Measurements from ENCODE around the gene RASD2.
A peak's percentile ranks its signal among the peaks of the same experiment; 100 is the strongest.

RASD2 gene

DNA sequence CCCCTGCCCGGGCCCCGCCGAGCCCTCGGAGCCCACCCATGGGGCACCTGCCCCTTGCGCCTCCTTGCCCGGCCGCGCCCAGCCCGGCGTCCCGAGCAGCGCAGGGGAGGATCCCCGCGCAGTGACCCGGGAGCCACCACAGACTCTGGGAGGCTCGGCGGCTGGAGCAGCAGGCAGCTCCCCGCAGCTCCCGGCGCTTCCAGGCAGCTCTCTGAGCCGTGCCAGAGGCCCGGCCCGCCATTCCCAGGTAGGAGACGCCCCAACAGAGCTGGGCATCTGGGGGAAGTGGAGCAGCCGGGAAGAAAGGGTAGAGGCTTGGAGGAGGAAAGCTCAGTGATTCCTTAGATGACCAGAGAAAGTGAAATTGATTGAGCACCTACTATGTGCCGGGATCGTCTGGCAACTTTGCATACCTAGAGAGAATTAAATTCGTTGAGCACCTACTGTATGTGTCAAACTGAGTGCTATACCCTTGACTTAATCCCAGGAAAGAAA lies 670 bp downstream of the RASD2 start:
- DNase-seq (ENCODE audit: low read depth in 3 of 3, low spot score in 1 of 3) = no peak

DNA sequence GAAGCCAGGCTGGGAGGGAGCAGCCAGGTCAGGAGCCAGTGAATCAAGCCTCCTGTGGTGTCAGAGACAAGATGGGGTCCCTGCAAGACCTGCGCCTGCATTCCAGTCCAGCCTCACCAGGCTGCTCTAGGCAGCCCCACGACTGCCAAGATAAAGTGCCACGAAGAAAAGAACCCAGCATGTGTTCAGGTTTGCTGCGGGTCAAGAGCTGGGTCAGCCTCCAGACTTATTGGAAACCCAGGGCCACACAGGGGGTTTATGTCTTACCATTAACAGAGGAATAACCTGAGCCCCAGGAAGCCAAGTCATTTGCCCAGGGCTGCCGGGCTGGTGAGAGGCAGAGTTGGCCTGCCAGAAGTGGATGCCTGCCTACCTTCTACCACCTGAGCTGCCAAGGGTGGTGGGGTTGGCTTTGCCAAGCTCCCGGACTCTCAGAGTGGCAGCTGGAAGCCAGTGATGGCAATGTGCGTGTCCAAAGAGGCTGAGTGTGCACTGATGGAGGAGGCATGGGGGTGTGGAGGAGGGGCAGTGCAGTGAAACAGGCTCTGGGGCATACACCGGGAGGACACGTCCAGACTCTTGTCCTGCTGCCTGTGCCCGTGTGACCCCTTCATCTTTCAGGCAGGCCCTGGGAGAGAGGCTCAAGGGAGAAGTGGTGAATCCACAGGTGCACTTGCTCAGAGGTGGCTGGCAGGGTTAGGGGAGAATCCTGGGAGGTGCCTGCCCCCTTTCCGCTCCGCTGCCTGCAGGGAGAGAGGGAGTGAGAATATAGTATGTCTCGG lies 1.7 kb downstream of the RASD2 start:
- DNase-seq (ENCODE audit: low read depth in 3 of 3, low spot score in 1 of 3) = no peak

DNA sequence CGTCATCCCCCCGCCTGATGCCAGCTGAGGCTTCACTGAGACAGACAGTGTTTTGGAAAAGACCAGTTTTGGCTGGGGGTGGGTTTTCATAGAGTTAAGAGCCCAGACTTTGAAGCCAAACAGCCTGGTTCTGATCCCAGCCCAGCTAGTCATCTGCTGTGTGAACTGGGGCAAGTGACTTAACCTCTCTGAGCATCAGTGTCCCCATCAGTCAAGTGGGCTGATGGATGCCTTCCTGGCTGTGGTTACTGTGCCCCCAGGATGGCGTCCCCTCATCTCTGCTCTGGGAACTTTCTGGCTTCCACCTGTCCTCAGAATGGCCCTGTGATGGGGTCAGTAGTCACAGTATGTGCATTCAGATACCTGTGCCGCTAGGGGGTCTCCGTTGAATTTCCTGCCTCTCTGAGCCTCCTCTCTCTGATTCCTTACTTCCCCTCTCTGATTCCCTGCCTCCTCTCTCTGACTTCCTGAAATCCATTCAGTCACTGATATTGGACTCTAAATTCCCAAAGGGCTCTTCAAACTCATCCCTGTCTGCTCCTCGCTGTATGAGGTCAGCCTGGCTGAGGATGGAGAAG lies 2.4 kb downstream of the RASD2 start:
- no peak for DNase-seq (ENCODE audit: low read depth in 3 of 3, low spot score in 1 of 3)

DNA sequence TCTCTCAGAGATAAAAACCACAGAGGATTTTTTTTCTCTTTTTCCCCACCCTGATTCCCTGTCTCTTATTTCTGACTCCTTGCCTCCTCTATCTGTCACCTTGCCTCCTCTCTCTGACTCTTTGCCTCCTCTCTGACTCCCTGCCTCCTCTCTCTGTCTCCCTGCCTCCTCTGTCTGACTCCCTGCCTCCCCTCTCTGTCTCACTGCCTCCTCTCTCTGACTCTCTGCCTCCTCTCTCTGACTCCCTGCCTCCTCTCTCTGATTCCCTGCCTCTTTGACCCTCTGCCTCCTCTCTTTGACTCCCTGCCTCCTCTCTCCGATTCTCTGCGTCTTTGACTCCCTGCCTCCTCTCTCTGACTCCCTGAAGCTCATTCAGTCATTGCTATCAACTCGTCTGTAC lies 3.1 kb downstream of the RASD2 start:
- no peak for DNase-seq (ENCODE audit: low read depth in 3 of 3, low spot score in 1 of 3)

DNA sequence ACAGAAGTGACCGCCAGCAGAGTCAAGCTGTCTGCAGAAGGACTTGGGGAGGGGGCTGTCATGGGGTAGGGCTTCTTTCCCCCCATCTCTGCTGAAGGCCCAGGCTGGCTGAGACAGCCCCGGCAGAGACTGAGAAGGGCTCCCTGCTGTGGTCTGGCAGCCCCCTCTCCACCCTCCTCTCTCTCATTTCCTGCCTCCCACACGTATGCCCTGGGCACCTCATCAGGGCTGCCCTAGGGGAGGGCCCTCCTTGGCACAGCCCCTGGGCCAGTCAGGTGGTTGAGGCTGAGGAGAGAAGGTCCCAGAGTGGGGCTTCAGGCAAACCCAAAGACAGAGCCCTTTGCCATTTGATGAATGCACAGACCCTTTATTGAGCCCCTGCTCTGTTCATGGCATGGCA lies 3.6 kb downstream of the RASD2 start:
- no peak for DNase-seq (ENCODE audit: low read depth in 3 of 3, low spot score in 1 of 3)

DNA sequence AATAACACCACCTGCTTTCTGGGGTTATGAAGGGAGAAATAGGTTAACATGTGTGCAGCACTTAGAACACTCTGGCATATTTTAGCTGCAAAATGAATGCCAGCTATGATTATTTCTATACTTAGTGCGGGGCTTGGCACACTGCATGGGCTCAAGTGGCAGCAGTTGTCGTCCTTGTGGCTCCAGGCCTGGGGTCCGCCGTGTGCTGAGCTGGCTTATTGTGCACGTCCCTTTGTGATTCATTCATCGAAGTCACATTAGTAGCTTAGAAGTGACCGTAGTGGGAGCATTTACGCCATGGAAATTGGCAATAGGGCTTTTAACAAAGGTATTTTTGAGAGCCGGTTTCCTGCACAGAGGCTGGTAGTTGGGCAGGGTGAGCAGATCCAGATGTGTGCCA lies 4.2 kb downstream of the RASD2 start:
- no peak for DNase-seq (ENCODE audit: low read depth in 3 of 3, low spot score in 1 of 3)

DNA sequence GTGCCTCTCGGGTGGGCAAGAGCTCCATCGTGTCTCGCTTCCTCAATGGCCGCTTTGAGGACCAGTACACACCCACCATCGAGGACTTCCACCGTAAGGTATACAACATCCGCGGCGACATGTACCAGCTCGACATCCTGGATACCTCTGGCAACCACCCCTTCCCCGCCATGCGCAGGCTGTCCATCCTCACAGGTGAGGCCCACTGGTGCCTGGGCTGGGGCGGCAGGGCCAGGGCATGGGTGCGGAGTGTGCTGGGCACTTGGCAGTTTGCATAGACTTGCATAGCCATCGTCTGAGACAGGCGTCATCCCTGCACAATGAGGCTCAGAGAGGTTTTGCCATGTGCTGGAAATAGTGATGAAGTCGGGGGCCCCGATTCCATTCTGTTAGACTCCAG lies 6.3 kb downstream of the RASD2 start:
- DNase-seq (ENCODE audit: low read depth in 3 of 3, low spot score in 1 of 3) = no peak

DNA sequence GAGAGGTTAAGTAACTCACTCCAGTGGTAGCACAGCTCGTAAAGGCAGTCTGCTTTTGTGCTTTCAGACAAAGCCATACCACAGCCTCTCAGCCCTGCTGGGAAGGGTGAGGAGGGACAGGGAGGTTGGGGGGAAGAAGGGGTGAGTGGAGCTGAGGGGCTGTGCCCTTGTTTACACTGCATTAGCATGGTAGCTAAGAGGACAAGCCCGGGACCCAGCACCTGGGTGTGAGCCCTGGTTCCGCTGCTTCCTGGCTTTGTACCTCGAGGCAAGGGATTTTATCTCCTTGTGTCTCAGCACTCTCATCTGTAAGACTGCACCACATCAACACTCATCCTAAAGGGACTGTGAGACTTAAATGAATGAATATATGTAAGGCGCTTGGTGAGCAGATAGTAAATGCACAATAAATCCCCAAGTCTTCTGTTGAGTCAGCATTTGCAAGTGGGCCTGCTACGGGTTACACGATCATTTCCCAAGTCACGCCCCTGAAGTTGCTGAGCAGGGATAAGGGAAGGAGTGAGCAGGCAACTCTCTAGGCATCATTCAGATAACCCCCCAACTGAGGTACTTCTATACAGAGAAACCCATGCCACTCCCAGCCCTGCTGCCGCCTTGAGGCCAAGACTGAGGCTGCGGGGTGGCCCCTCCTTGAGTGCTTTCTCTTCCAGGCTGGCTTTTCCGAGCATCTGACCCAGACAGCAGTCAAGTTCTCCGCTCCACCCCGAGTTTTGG lies 7.5 kb downstream of the RASD2 start:
- no peak for DNase-seq (ENCODE audit: low read depth in 3 of 3, low spot score in 1 of 3)

DNA sequence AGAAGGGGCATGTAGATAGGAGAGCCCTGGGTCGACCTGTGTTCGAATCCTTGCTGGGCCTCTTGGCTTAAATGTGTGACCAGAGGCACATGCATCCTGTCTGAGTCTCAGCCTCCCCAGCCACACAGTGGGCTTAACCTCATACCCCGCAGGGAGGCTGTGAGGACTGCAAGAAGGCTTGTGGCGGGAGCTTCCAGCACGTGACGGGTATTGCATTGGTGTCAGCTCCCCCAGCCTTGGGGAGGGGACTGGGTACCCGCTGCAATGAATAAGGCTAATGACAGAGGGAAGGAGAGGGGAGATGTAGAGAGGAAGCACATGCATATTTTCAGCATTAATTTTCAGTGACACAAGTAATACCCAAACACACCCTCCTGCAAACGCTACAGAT lies 8.1 kb downstream of the RASD2 start:
- DNase-seq (ENCODE audit: low read depth in 3 of 3, low spot score in 1 of 3) = no peak

DNA sequence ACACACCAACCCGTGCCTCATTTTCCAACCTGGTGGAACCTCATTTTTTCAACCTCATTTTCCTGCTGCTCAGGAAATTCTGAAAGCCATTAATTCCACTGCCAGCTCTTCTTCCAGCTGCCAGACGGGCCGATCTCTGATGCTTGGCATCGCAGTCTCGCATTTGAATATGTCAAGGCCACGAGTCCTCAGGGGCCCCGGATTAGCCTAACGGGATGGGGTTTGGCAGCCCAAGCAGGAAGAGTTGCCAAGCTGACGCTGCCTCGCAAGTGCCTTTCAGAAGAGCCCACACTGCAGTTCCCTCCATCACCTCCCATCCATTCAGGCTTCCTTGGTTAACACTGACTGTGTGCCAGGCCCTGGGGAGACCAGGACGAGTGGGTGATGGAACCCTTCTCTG lies 8.7 kb downstream of the RASD2 start:
- DNase-seq (ENCODE audit: low read depth in 3 of 3, low spot score in 1 of 3) = no peak

DNA sequence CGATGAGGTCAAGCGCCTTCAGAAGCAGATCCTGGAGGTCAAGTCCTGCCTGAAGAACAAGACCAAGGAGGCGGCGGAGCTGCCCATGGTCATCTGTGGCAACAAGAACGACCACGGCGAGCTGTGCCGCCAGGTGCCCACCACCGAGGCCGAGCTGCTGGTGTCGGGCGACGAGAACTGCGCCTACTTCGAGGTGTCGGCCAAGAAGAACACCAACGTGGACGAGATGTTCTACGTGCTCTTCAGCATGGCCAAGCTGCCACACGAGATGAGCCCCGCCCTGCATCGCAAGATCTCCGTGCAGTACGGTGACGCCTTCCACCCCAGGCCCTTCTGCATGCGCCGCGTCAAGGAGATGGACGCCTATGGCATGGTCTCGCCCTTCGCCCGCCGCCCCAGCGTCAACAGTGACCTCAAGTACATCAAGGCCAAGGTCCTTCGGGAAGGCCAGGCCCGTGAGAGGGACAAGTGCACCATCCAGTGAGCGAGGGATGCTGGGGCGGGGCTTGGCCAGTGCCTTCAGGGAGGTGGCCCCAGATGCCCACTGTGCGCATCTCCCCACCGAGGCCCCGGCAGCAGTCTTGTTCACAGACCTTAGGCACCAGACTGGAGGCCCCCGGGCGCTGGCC lies 11.0 kb downstream of the RASD2 start:
- no peak for DNase-seq (ENCODE audit: low read depth in 3 of 3, low spot score in 1 of 3)

DNA sequence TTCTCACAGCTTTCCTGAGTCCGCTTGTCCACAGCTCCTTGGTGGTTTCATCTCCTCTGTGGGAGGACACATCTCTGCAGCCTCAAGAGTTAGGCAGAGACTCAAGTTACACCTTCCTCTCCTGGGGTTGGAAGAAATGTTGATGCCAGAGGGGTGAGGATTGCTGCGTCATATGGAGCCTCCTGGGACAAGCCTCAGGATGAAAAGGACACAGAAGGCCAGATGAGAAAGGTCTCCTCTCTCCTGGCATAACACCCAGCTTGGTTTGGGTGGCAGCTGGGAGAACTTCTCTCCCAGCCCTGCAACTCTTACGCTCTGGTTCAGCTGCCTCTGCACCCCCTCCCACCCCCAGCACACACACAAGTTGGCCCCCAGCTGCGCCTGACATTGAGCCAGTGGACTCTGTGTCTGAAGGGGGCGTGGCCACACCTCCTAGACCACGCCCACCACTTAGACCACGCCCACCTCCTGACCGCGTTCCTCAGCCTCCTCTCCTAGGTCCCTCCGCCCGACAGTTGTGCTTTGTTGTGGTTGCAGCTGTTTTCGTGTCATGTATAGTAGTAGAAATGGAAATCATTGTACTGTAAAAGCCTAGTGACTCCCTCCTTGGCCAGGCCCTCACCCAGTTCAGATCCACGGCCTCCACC lies 11.7 kb downstream of the RASD2 start:
- peak; percentile 62 to 73 (median 72) for DNase-seq (ENCODE audit: low read depth in 3 of 3, low spot score in 1 of 3)

DNA sequence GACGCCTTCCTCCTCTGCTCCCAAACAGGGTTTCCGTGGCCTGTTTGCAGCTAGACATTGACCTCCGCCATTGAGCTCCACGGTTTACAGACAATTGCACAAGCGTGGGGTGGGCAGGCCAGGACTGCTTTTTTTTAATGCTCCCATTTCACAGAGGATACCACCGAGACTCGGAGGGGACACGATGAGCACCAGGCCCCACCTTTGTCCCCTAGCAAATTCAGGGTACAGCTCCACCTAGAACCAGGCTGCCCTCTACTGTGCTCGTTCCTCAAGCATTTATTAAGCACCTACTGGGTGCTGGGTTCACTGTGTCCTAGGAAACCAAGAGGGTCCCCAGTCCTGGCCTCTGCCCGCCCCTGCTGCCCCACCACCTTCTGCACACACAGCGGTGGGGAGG lies 12.2 kb downstream of the RASD2 start:
- no peak for DNase-seq (ENCODE audit: low read depth in 3 of 3, low spot score in 1 of 3)

DNA sequence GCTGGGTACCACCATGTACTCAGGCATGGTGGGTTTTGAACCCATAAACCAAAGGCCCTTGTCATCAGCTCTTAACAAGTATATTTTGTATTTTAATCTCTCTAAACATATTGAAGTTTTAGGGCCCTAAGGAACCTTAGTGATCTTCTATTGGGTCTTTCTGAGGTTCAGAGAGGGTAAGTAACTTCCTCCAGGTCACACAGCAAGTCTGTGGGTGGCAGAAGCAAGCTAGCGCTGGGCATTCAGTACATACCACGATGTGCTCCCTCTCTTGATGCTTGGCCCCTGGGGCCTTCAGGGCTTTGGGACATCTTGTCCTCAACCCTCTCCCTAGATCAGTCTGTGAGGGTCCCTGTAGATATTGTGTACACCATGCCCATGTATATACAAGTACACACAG lies 12.7 kb downstream of the RASD2 start:
- no peak for DNase-seq (ENCODE audit: low read depth in 3 of 3, low spot score in 1 of 3)

DNA sequence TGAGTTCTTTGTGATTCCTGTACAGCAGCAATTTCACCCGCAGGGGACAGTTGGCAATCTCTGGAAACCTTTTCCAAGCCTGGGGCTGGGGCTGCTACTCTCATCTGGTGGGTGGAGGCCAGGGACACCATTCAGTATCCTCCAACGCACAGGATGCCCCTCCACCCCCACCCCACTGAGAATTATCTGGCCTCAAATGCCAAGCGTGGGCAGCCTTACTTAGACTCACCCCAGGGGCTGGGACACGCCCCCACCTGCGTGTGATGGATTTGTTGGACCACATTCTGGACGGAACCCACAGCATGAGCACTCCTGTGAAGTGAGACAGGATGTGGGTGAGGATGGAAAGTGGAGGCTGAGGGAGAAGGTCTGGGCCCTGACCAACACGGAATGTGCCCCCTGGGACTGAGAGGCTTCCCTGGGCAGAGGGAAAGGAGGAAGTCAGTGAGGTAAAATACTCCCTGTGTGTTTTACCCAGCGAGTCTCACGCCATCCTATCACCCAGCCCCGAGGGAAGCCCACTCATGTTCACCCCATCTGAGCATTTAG lies 13.7 kb downstream of the RASD2 start:
- DNase-seq (ENCODE audit: low read depth in 3 of 3, low spot score in 1 of 3) = no peak

DNA sequence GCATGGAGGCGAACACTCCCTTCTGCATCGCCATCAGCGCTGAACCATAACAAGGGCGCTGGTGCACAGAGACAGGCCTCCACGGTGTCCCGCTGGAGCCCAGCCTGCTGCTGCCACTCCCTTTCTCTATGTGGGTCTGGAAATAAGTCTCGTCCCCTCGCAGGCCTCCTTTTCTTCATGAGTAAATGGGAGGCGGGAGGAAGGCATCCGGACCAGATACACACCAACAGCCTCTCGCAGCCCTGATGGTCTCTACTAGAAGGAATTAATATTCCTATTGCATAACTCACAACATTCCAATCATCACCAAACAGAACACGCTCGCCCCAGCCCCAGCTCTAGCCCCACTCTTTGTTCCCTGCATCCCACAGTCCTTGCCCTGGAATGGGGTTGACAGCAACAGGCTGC lies 14.9 kb downstream of the RASD2 start:
- no peak for DNase-seq (ENCODE audit: low read depth in 3 of 3, low spot score in 1 of 3)

DNA sequence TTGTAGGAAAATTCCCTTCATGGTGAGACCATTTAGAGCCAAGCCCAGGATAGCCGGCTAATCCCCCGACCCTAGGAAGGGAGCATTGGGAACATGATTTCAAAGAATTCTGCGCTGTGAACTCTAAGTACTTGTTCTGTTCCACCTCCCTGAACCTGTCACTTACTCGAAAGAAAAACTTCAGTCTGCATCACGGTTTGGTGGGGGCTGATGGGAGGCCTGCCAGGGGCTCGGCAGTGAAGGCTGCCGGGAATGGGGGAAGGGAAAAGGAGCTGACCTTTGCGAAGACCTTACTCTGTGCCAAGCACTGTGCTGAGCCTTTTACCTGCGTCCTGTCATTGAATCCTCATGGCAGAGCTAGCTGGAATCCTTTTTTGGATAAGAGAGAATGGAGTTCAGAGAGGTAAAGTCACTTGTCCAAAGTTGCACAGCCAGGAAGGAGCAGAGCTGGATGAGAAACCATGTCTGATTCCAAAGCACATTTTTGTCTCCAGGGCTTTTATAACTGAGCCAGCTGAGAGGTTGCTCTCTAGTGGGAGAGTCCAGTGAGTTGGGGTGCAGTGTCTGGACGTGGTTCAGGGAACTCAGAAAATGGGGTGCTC lies 15.4 kb downstream of the RASD2 start:
- no peak for DNase-seq (ENCODE audit: low read depth in 3 of 3, low spot score in 1 of 3)

DNA sequence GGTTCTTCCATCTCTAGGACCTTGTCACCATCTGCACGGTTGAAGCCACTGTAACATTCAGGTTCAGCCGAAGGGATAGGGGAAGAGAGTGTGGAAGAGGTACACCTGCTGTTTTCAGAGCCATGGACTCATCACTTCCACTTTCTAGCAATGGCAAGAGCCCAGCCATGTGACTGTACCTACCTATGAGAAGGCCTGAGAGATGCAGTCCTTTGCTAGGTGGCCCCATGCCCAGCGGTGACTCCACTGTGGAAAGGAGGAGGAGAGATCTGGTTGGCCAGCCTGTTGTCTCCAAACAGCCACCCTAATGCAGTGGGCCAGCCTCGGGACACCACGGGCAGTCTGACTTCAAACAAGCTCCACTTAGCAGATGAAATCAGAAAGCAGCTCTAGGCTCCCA lies 16.0 kb downstream of the RASD2 start:
- DNase-seq (ENCODE audit: low read depth in 3 of 3, low spot score in 1 of 3) = no peak

DNA sequence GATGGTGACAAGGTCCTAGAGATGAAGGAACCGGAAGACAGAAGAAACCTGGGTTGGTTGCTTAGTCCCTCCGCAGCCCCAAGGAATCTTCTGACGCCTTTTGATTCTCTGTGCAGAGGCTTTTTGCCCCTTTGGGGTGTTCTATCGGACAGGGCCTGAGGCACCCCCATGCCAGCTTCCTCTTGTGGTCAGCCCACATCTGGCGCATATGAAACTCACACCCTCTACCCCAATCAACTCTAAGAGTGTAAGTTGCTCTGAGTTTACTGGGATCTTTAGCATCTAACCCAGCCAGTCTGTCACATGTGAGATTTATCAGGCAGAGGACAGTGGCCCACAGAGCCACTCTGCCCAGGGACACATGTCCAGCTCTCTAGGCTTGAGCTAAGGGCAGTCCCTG lies 17.4 kb downstream of the RASD2 start:
- DNase-seq (ENCODE audit: low read depth in 3 of 3, low spot score in 1 of 3) = no peak

DNA sequence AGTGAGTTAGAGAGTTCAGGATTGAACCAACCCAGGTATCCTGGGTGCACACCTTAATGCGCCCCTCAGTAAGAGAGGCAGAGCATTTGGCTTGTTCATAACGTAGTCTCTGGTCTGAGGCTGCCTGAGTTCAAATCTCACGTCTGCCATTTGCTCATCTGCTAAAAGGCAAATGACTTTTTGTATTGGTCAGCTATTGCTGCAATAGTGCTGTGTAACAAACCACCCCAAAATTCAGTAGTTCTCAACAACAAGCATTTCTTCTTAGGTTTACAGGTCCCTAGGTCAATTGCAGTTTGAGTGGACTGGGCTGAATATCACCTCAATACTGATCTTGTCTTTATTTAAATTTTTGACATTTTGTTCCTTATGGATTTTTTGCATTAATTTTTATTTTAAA lies 18.1 kb downstream of the RASD2 start:
- no peak for DNase-seq (ENCODE audit: low read depth in 3 of 3, low spot score in 1 of 3)

Data from stimulated activated CD4-positive, alpha-beta T cell treated with anti-CD3 and anti-CD28 coated beads, TNF-alpha, amount 100 ng/mL, for 1 hour (primary cell).